Mesodermal cell (in vitro differentiated cells): ENCODE measurements around the gene PKP3. TPM values are rescaled to one million over a fixed set of nuclear protein-coding genes. Genes with fewer than 3 reads are reported as not detected.
"Not testable (repeated sequence)": the region's sequence is repeated elsewhere in the genome, so short reads cannot be mapped to it uniquely, and the experiment has no call there.

Experiments
- H3K27ac ChIP-seq: 2 replicates; pipeline ENCODE4 v1.7.0; 2013; ENCODE audit warnings: mild to moderate bottlenecking, low read depth, low read length, moderate library complexity; ENCODE audit not compliant: severe bottlenecking
- H3K36me3 ChIP-seq: 2 replicates; pipeline ENCODE4 v1.7.1; 2013; ENCODE audit warnings: mild to moderate bottlenecking, low read length, moderate library complexity; ENCODE audit not compliant: control insufficient read depth, insufficient read depth
- H3K4me1 ChIP-seq: one replicate; pipeline ENCODE4 v1.7.1; 2013; ENCODE audit warnings: mild to moderate bottlenecking, low read length; ENCODE audit not compliant: insufficient read depth, control insufficient read depth, poor library complexity, severe bottlenecking
- H3K4me3 ChIP-seq: 2 replicates; pipeline ENCODE4 v1.7.0; 2013; ENCODE audit warnings: low read length, control low read depth, mild to moderate bottlenecking; ENCODE audit not compliant: insufficient read depth, poor library complexity, severe bottlenecking; ENCODE audit errors: extremely low read depth
- H3K9me3 ChIP-seq: 2 replicates; pipeline ENCODE4 v1.7.1; 2013; ENCODE audit warnings: mild to moderate bottlenecking, low read length, moderate library complexity; ENCODE audit not compliant: control insufficient read depth
- WGBS, 2 experiments: methylation state at CpG; one replicate each; pipeline ENCODE4 v1.1.5; 2013; ENCODE audit warnings: missing lambda C conversion rate in 2 of 2; ENCODE audit not compliant: insufficient coverage in 2 of 2; 5-methylcytosine and 5-hydroxymethylcytosine counted together
- polyA plus RNA-seq, 2 experiments: library from polyadenylated mRNA; stranded (reverse); fragments of 50-300 nt; gene quantifications; one replicate each; pipeline ENCODE4 v1.2.3, GENCODE V29; 2013

PKP3 gene, protein sequence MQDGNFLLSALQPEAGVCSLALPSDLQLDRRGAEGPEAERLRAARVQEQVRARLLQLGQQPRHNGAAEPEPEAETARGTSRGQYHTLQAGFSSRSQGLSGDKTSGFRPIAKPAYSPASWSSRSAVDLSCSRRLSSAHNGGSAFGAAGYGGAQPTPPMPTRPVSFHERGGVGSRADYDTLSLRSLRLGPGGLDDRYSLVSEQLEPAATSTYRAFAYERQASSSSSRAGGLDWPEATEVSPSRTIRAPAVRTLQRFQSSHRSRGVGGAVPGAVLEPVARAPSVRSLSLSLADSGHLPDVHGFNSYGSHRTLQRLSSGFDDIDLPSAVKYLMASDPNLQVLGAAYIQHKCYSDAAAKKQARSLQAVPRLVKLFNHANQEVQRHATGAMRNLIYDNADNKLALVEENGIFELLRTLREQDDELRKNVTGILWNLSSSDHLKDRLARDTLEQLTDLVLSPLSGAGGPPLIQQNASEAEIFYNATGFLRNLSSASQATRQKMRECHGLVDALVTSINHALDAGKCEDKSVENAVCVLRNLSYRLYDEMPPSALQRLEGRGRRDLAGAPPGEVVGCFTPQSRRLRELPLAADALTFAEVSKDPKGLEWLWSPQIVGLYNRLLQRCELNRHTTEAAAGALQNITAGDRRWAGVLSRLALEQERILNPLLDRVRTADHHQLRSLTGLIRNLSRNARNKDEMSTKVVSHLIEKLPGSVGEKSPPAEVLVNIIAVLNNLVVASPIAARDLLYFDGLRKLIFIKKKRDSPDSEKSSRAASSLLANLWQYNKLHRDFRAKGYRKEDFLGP
- polyA plus RNA-seq (2013, experiment 1 of 2), result 0.22 TPM
- 0.71 TPM for polyA plus RNA-seq (2013, experiment 2 of 2)

DNA sequence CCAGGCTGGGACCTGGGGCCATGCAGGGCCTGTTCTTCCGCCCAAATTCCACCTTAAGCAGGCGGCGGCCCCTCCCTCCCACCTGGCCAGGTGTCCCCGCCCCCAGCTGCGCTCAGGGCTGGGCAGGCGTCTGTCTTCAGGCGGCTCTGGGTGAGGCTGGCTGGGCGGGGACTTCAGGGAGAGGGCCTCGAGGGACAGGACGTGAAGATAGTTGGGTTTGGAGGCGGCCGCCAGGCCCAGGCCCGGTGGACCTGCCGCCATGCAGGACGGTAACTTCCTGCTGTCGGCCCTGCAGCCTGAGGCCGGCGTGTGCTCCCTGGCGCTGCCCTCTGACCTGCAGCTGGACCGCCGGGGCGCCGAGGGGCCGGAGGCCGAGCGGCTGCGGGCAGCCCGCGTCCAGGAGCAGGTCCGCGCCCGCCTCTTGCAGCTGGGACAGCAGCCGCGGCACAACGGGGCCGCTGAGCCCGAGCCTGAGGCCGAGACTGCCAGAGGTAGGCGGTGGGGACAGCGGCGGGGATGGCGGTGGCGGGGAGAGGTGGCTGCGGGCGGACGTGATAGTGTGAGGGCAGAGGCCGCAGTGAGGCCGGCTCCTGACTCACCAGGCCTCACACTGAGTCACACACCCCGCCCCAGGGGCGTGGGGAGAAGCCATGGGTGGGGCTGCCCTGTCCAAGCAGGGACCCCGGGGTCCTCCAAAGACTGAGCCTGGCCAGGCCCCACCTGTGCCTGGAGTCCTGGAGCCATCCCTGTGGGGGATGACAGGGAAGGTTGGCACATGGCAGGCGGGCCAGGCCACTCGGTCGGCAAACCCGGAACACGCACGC lies at the start of gene PKP3:
PKP3 (plus strand) TSS at position 176 of the 824 bp plus-strand sequence; CDS start at position 260, 84 bp downstream.
- H3K4me3 ChIP-seq, result no peak within 1 kb of the TSS
- peaks cover 13% of the 10 kb centered on the region for H3K4me1 ChIP-seq
- H3K36me3 ChIP-seq, result no peaks in the 10 kb centered on the region
- no peaks in the 10 kb centered on the region for H3K9me3 ChIP-seq
- no peak within 1 kb of the TSS for H3K27ac ChIP-seq
- 88 to 90% methylated on average over 31 to 44 of the region's 57 CpGs for WGBS, 2 experiments

DNA sequence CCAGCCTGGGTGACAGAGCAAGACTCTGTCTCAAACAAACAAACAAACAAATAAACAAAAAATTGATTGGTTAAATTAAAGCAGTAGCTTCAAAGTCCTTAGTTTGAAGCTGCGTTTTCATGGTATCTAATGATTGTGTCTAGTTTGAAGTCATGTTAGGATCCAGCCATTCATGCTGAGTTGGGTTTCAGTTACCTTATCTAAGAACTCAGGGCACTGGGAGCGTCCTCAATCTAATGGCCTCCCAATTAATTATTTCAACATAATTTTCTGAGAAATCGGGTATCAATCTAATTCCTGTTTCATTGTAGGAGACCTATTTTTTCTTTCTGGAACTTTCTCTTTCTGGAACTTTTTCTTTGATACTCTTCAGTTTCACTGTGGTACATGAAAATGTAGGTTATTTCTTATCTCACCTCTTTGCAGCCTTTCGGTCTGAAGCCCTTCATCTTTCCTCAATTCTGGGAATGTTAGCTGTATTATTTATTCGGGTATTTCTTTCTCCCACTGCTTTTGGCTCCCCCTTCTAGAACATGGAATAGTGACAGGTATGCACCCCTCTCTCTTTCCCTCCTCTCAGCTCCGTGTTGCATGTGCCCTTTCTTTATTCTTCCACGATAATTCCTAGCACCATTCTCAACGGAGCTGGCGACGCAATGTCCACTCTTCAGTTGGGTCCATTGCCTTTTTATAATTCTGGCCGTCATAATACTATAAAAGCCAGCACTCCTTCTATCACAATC lies 49.0 kb upstream of the PKP3 start:
- H3K27ac ChIP-seq, result no peak overlapping the region
- H3K4me3 ChIP-seq, result no peak overlapping the region
- no peaks in the 10 kb centered on the region for H3K9me3 ChIP-seq
- H3K36me3 ChIP-seq, result no peaks in the 10 kb centered on the region
- no peaks in the 10 kb centered on the region for H3K4me1 ChIP-seq
- WGBS, 2 experiments, result 85 to 96% methylated on average over 7 of the region's 11 CpGs

DNA sequence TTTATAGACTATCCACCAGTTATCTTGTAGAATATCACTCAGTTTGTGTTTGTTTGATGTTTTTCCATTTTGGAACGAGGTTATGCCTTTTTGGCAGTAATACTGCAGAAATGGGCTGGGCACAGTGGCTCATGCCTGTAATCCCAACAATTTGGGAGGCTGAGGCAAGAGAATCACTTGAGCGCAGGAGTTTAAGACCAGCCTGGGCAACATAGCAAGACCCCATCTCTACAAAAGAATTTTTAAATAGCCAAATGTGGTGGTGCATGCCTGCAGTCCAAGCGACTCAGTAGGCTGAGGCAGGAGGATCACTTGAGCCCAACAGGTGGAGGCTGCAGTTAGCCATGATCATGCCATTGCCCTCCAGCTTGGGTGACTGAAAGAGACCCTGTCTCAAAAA lies 47.5 kb upstream of the PKP3 start:
- WGBS, 2 experiments, result 94 to 100% methylated on average over 2 to 3 of the region's 3 CpGs
- Histone ChIP-seq H3K27ac (no peak overlapping the region), H3K4me3 (no peak overlapping the region), H3K36me3 (no peaks in the 10 kb centered on the region), H3K4me1 (no peaks in the 10 kb centered on the region), H3K9me3 (no peaks in the 10 kb centered on the region)

DNA sequence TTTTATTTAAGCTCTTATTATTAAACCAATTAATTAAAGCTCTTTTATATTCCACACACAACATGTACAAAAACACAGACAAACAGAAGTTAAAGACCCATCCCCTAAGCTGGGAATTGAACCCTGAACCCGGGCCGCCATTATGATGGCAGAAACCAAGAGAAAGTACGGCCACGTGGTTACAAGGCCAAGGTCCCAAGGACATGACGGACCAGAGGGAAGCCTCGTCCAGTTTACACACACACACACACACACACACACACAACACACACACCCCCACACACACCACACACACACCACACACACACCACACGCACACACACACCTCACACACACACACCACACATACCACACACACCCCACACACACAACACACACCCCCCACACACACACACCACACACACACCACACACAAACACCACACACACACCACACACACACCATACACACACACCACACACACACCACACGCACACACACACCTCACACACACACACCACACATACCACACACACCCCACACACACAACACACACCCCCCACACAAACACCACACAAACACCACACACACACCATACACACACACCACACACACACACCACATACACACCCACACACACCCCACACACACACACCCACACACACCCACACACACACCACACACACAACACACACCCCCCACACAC lies 44.6 kb upstream of the PKP3 start:
- not testable (repeated sequence) for H3K9me3 ChIP-seq, H3K36me3 ChIP-seq, H3K27ac ChIP-seq, H3K4me3 ChIP-seq, H3K4me1 ChIP-seq
- 80 to 96% methylated on average over 1 to 3 of the region's 8 CpGs for WGBS, 2 experiments

DNA sequence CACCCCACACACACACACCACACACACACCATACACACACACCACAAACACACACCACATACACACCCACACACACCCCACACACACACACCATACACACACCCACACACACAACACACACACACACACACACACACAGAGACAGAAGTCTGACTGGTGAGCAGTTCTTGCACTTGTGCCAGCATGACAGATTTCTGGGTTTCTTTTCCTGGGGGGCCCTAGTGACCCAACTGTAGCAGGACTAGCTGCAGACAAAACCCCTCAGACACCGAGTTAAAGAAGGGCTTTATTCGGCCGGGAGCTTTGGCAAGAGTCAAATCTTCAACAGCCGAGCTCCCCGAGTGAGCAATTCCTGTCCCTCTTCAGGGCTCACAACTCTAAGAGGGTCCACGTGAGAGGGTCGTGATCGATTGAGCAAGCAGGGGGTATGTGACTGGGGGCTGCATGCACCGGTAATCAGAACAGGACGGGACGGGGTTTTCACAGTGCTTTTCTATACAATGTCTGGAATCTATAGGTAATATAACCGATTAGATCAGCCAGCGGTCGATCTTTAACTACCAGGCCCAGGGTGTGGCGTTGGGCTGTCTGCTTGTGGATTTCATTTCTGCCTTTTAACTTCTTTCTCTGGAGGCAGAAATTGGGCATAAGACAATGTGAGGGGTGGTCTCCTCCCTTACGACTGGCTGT lies 43.8 kb upstream of the PKP3 start:
- 79 to 85% methylated on average over 11 to 16 of the region's 16 CpGs for WGBS, 2 experiments
- H3K4me3 ChIP-seq, H3K27ac ChIP-seq: not testable (repeated sequence)

DNA sequence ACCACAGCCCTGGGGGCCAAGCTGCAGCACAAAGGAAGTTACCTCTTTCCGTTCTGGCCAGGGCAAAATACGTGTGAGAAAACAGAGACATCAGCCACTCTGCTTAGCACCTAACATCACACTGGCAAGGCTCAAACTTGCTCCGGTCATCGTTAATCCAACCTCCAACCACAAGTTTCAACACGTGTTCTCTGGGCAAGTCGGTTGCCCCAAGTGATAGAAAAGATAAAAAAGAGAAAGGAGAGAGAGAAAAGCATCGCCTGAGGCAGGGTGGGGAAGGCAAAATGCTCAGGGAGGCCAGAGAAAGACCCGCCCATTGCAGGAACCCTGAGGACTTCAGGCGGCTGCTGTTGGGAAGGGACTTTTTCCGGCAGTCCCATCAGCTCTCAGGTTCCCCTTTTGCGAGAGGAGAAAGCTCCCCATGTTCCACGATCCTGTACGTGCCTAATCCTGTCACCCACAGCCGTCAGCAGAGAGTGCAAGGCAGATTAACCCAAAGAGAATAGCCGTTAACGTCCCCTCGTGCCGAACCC lies 43.2 kb upstream of the PKP3 start:
- H3K4me1 ChIP-seq, result peaks cover 8% of the 10 kb centered on the region
- no peaks in the 10 kb centered on the region for H3K9me3 ChIP-seq
- H3K36me3 ChIP-seq, result no peaks in the 10 kb centered on the region
- WGBS, 2 experiments, result 73 to 77% methylated on average over 12 to 13 of the region's 18 CpGs
- no peak overlapping the region for H3K4me3 ChIP-seq
- H3K27ac ChIP-seq, result no peak overlapping the region

More for the DNA sequence above, 43.8 kb upstream of the PKP3 start:
- not testable (repeated sequence) for H3K4me1 ChIP-seq, H3K9me3 ChIP-seq, H3K36me3 ChIP-seq

DNA sequence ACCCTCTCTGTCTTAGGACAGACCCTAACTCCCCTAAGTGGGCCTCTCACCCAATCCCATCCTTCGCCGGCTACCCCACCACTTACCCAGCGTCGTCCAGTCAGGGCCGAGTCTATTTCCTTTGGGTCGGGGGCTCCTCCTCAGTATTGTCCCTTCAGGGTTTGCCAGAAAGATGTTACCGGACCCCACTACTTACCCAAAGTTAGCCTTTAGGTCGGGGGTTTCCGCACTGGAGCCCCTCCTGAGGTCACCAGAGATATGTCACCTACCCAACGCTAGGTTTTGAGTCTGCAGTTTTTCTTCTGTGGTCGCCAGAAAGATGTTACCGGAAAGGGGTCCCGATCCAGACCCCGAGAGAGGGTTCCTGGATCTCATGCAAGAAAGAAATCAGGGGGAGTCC lies 42.6 kb upstream of the PKP3 start:
- H3K27ac ChIP-seq, result no peak overlapping the region
- H3K4me1 ChIP-seq, result peaks cover 8% of the 10 kb centered on the region
- no peak overlapping the region for H3K4me3 ChIP-seq
- WGBS, 2 experiments, result 97 to 98% methylated on average over 14 of the region's 14 CpGs
- H3K36me3 ChIP-seq, result no peaks in the 10 kb centered on the region
- no peaks in the 10 kb centered on the region for H3K9me3 ChIP-seq

DNA sequence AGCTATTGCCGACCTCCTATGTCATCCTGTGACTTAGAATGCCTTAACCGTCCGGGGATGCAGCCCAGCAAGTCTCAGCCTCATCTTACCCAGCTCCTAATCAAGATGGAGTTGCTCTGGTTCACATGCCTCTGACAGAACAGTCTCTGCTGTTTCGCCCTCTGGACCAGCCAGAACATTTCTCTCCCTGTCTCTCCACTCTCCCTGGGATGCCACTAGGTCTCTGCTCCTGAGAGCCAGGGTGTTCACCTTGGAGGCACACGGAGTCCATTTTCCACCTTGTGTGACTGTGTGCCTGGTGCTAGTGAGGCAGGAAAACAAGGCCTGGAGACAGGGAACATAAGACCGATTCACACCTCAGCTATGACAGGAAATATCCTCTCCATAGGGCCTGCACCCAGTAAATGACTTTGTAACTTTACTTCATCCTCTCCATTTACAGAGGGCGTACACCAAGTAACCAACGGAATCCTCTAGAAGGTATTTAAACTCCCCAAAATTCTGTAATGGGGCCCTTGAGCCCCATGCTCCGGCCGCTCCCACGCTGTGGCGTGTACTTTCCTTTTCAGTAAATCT lies 41.5 kb upstream of the PKP3 start:
- Histone ChIP-seq H3K36me3 (no peaks in the 10 kb centered on the region), H3K27ac (no peak overlapping the region), H3K4me3 (no peak overlapping the region), H3K4me1 (peaks cover 8% of the 10 kb centered on the region), H3K9me3 (no peaks in the 10 kb centered on the region)
- 95 to 96% methylated on average over 10 to 12 of the region's 12 CpGs for WGBS, 2 experiments
